RWPE2 (cell line): ENCODE measurements around the gene CD200.

Experiments
- ATAC-seq: fragments of 200-7000 bp; cut with Tn5 transposase; 3 replicates; pipeline ENCODE4 v1.9.1; 2021; ENCODE audit warnings: low read depth
- DNase-seq: peaks from one replicate; pipeline ENCODE4 v3.0.0-alpha.2; 2020; ENCODE audit warnings: low spot score
- H3K27ac ChIP-seq: fragments of 450-650 bp; 2 replicates; pipeline ENCODE4 v1.5.1; 2017; ENCODE audit warnings: mild to moderate bottlenecking; ENCODE audit not compliant: poor library complexity, severe bottlenecking
- H3K27me3 ChIP-seq: fragments of 250-450 bp; sonication (Bioruptor Pico); 2 replicates; pipeline ENCODE4 v1.5.1; 2021; ENCODE audit warnings: mild to moderate bottlenecking, moderate library complexity; ENCODE audit not compliant: insufficient read depth, poor library complexity, severe bottlenecking
- H3K36me3 ChIP-seq: fragments of 250-450 bp; sonication (Bioruptor Pico); 2 replicates; pipeline ENCODE4 v1.5.1; 2020; ENCODE audit warnings: low read depth, mild to moderate bottlenecking, moderate library complexity
- H3K4me1 ChIP-seq: fragments of 250-450 bp; sonication (Bioruptor Pico); 2 replicates; pipeline ENCODE4 v1.5.1; 2021; ENCODE audit warnings: mild to moderate bottlenecking, moderate library complexity; ENCODE audit not compliant: insufficient read depth, poor library complexity, severe bottlenecking
- H3K4me3 ChIP-seq: fragments of 250-450 bp; sonication (Bioruptor Pico); 2 replicates; pipeline ENCODE4 v1.5.1; 2021; ENCODE audit warnings: mild to moderate bottlenecking, moderate library complexity; ENCODE audit not compliant: severe bottlenecking
- H3K9me3 ChIP-seq: fragments of 250-450 bp; sonication (Bioruptor Pico); 2 replicates; pipeline ENCODE4 v1.5.1; 2021; ENCODE audit warnings: mild to moderate bottlenecking, moderate library complexity; ENCODE audit not compliant: severe bottlenecking
- TF ChIP-seq, protein P1 (sequence below): fragments of 450-650 bp; IDR thresholded peaks from one replicate; pipeline ENCODE4 v1.5.1; 2017; ENCODE audit warnings: mild to moderate bottlenecking, moderate library complexity; ENCODE audit not compliant: poor library complexity, severe bottlenecking

CD200 gene

GRCh38 chr3:112351036-112351435 is 18.1 kb downstream of the CD200 start:
- Histone ChIP-seq H3K36me3 (no peaks in the 10 kb centered on the region), H3K4me3 (no peak overlapping the region), H3K9me3 (no peaks in the 10 kb centered on the region), H3K4me1 (no peaks in the 10 kb centered on the region), H3K27me3 (no peaks in the 10 kb centered on the region), H3K27ac (no peak overlapping the region)
- ATAC-seq = no peak
- DNase-seq = no peak
- TF ChIP-seq, protein P1, sequence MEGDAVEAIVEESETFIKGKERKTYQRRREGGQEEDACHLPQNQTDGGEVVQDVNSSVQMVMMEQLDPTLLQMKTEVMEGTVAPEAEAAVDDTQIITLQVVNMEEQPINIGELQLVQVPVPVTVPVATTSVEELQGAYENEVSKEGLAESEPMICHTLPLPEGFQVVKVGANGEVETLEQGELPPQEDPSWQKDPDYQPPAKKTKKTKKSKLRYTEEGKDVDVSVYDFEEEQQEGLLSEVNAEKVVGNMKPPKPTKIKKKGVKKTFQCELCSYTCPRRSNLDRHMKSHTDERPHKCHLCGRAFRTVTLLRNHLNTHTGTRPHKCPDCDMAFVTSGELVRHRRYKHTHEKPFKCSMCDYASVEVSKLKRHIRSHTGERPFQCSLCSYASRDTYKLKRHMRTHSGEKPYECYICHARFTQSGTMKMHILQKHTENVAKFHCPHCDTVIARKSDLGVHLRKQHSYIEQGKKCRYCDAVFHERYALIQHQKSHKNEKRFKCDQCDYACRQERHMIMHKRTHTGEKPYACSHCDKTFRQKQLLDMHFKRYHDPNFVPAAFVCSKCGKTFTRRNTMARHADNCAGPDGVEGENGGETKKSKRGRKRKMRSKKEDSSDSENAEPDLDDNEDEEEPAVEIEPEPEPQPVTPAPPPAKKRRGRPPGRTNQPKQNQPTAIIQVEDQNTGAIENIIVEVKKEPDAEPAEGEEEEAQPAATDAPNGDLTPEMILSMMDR = no peak

DNA sequence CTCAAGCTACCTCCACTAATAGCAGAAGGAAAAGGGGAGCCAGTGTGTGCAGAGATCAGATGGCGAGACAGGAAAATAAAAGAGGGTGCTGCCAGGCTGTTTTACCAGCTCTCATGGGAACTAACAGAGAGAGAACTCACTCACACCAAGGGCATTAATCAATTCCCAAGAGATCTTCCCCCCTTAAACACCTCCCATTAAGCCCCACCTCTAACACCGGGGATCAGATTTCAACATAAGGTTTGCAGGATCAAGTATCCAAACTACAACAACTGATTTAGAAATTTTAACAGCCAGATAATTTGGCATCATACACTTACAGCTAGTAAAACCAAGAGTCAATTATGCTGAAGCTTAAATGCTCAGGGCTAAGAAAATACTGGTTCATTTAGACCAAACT is 18.9 kb downstream of the CD200 start:
- ATAC-seq (no peak), DNase-seq (no peak)
- no peaks in the 10 kb centered on the region for H3K9me3 ChIP-seq
- TF ChIP-seq, protein P1 = no peak
- H3K4me1 ChIP-seq = no peaks in the 10 kb centered on the region
- H3K27ac ChIP-seq = no peak overlapping the region
- no peak overlapping the region for H3K4me3 ChIP-seq
- no peaks in the 10 kb centered on the region for H3K27me3 ChIP-seq
- no peaks in the 10 kb centered on the region for H3K36me3 ChIP-seq

DNA sequence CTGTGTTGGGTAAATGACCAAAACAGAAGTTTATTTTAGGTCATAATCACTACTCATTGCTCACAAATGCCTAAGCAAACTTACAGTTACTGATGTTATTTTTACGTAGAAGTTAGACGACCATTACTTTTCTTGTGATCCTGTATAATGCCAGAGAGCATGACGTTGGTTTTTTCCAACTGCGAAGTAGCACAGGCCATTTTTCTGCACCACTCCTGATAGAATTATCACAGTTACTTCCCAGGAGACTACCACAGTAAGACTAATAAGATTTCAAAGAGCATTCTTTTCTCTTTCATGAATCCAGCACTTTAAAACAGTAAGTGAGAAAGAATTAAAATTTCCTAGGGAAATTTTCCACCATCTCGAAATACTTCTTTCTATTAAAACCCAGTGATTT is 19.8 kb downstream of the CD200 start:
- no peak overlapping the region for H3K27ac ChIP-seq
- H3K4me1 ChIP-seq = no peaks in the 10 kb centered on the region
- TF ChIP-seq, protein P1 = no peak
- H3K27me3 ChIP-seq = no peaks in the 10 kb centered on the region
- no peak for ATAC-seq
- H3K36me3 ChIP-seq = no peaks in the 10 kb centered on the region
- H3K4me3 ChIP-seq = no peak overlapping the region
- no peak for DNase-seq
- H3K9me3 ChIP-seq = no peaks in the 10 kb centered on the region

- Histone ChIP-seq H3K27me3 (no peaks in the 10 kb centered on the region), H3K9me3 (no peaks in the 10 kb centered on the region), H3K4me1 (no peaks in the 10 kb centered on the region), H3K4me3 (no peak overlapping the region), H3K36me3 (no peaks in the 10 kb centered on the region), H3K27ac (no peak overlapping the region)
- DNase-seq (no peak), ATAC-seq (no peak)
- TF ChIP-seq, protein P1 = no peak
These were observed 20.4 kb downstream of the CD200 start for GRCh38 chr3:112353365-112353764.

DNA sequence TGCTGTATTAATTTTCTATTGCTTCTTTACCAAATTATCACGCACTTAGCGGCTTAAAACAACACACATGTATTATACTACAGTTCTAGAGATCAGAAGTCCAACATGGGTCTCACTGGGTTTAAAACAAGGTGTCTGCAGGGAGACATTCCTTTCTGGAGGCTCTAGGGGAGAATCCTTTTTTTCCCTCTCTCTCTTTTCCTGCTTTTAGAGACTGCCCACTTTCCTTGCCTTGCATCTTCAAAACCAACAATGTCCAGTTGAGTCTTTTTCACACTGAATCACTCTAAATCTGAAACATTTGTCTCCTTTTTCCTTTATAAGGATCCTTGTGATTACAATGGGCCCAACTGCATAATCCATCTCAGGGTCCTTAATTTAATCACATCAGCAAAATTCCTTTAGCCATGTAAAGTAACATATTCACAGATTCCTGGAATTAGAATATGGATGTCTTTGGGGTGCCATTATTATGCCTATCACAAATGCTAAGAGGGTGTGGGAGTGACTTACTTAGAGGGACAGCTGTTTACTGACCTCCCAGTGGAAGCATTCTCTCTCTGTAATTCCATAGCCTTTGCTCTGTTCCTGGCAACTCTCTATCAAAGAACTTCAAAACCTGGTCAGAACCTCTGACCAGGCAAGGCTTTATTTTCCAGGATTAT is 21.8 kb downstream of the CD200 start:
- DNase-seq (no peak), ATAC-seq (no peak)
- TF ChIP-seq, protein P1 = no peak
- no peak overlapping the region for H3K27ac ChIP-seq
- H3K4me1 ChIP-seq = no peaks in the 10 kb centered on the region
- no peaks in the 10 kb centered on the region for H3K27me3 ChIP-seq
- no peaks in the 10 kb centered on the region for H3K9me3 ChIP-seq
- H3K4me3 ChIP-seq = no peak overlapping the region
- no peaks in the 10 kb centered on the region for H3K36me3 ChIP-seq
